Breast epithelium (tissue), 4 donors: Measurements from ENCODE around the gene IGFBP7. TPM values are rescaled to one million over a fixed set of nuclear protein-coding genes. Genes with fewer than 3 reads are reported as not detected.
A peak's percentile ranks its signal among the peaks of the same experiment; 100 is the strongest.

Source experiments
- DNase-seq, 2 donors: peaks; one replicate each; pipeline ENCODE4 v3.0.0-alpha.2; 2019; ENCODE audit warnings: low spot score in 2 of 2
- H3K27ac ChIP-seq, 2 donors: fragments of 200-600 bp; sonication (generic) in 1 of 2; one replicate each; pipeline ENCODE4 v1.5.1; 2016 to 2019; ENCODE audit warnings: mild to moderate bottlenecking in 1 of 2
- H3K27me3 ChIP-seq, 2 donors: fragments of 200-600 bp; sonication (generic) in 1 of 2; one replicate each; pipeline versions ENCODE4 v1.5.1 to v1.6.0; 2017 to 2019; ENCODE audit warnings: control low read depth in 1 of 2, mild to moderate bottlenecking in 1 of 2
- H3K36me3 ChIP-seq: fragments of 200-600 bp; one replicate; pipeline ENCODE4 v1.5.1; 2019
- H3K4me1 ChIP-seq, 2 donors: fragments of 200-600 bp; sonication (generic); one replicate each; pipeline ENCODE4 v1.5.1; 2016 to 2019; ENCODE audit warnings: control low read depth in 1 of 2
- H3K4me3 ChIP-seq, 3 donors: fragments of 200-600 bp; sonication (generic); 1 replicate in 2 of 3; 2 replicates in 1 of 3; pipeline ENCODE4 v1.5.1; 2016 to 2019; ENCODE audit warnings: mild to moderate bottlenecking in 3 of 3, moderate library complexity in 2 of 3
- H3K9me3 ChIP-seq, 2 donors: fragments of 200-600 bp; sonication (generic) in 1 of 2; one replicate each; pipeline ENCODE4 v1.5.1; 2016 to 2019; ENCODE audit warnings: control low read depth in 1 of 2
- POLR2A ChIP-seq: fragments of 450-650 bp; IDR thresholded peaks from one replicate; pipeline ENCODE4 v1.6.1; 2016; ENCODE audit warnings: antibody characterized with exemption, mild to moderate bottlenecking, moderate library complexity
- POLR2AphosphoS5 ChIP-seq, 3 donors: sonication (generic); formaldehyde crosslinking; IDR thresholded peaks; one replicate each; pipeline ENCODE4 v1.6.1; 2017; ENCODE audit warnings: antibody characterized with exemption in 3 of 3
- intact Hi-C: fragments of 100-400 bp; cut with DNase I; formaldehyde crosslinking; loops from one replicate; pipeline ENCODE4 v1.15.1; 2023; ENCODE audit warnings: low total_unique reads
- total RNA-seq, 3 donors: library from RNA; depleted of rRNA; stranded (reverse); fragments of >200 nt; gene quantifications; one replicate each; pipeline ENCODE4 v1.1.0, GENCODE V29; 2016
- TF ChIP-seq, protein P1 (sequence below), 3 donors: fragments of 450-650 bp; IDR thresholded peaks; one replicate each; pipeline ENCODE4 v1.5.1; 2016 to 2017; ENCODE audit warnings: antibody characterized with exemption in 3 of 3, mild to moderate bottlenecking in 3 of 3, moderate library complexity in 3 of 3

The IGFBP7 gene
- total RNA-seq, 3 donors from 2014 or later: 205 to 769 (median 622) TPM

DNA sequence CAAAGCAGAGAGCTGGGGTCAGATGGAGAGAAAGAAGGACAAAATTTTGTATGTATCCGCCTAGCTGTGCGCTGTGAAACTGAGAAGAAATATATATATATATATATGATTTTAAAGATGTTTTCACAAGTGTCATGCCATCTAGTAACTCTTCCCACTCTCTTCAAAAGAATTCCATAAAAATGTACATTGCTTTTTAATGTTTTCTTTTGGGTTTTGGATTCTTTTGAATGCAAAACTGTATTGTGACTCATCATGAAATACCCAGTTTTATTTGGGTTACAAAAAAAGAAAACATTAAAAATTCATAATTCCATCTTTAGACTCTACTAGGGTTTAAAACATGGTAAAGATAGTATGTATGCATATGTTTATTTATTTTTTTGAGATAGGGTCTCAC lies 34.3 kb upstream of the IGFBP7 start:
- no peak for TF ChIP-seq POLR2A
- TF ChIP-seq, protein P1, sequence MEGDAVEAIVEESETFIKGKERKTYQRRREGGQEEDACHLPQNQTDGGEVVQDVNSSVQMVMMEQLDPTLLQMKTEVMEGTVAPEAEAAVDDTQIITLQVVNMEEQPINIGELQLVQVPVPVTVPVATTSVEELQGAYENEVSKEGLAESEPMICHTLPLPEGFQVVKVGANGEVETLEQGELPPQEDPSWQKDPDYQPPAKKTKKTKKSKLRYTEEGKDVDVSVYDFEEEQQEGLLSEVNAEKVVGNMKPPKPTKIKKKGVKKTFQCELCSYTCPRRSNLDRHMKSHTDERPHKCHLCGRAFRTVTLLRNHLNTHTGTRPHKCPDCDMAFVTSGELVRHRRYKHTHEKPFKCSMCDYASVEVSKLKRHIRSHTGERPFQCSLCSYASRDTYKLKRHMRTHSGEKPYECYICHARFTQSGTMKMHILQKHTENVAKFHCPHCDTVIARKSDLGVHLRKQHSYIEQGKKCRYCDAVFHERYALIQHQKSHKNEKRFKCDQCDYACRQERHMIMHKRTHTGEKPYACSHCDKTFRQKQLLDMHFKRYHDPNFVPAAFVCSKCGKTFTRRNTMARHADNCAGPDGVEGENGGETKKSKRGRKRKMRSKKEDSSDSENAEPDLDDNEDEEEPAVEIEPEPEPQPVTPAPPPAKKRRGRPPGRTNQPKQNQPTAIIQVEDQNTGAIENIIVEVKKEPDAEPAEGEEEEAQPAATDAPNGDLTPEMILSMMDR (IDR thresholded peaks at IDR 0.05): no peak
- TF ChIP-seq POLR2AphosphoS5 (IDR thresholded peaks at IDR 0.05): no peak

DNA sequence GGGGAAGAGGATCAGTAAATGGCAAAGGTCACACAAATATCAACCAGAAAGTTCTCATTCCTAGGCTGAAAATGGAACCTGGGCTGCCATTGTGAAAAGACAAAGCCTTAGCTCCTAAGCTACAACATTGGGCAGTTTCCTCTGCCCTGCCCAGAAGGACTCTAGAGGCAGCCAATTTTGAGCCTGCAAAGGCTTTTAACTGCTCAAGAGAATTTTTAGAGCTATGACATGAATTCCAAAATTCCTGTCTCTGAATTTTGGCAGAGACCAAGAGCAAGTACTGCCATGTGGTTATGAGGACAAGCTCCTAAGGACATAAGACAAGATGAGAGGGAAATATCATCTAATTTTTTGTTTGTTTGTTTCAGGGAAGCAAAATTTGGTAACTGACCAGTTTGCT lies 29.6 kb upstream of the IGFBP7 start:
- Histone ChIP-seq H3K4me3 (no peak overlapping the region), H3K27me3 (no peaks in the 10 kb centered on the region), H3K36me3 (no peaks in the 10 kb centered on the region), H3K27ac (no peak overlapping the region), H3K9me3 (no peaks in the 10 kb centered on the region), H3K4me1 (no peaks in the 10 kb centered on the region)
- no peak for DNase-seq
- TF ChIP-seq, protein P1 (IDR thresholded peaks at IDR 0.05): no peak
- intact Hi-C loops: no loop called here

More for the DNA sequence above, 34.3 kb upstream of the IGFBP7 start:
- no peak overlapping the region for H3K4me3 ChIP-seq
- no peaks in the 10 kb centered on the region for H3K9me3 ChIP-seq
- no peaks in the 10 kb centered on the region for H3K4me1 ChIP-seq
- no peaks in the 10 kb centered on the region for H3K27me3 ChIP-seq
- DNase-seq: no peak
- intact Hi-C loops: no loop called here
- H3K36me3 ChIP-seq: no peaks in the 10 kb centered on the region
- no peak overlapping the region for H3K27ac ChIP-seq

DNA sequence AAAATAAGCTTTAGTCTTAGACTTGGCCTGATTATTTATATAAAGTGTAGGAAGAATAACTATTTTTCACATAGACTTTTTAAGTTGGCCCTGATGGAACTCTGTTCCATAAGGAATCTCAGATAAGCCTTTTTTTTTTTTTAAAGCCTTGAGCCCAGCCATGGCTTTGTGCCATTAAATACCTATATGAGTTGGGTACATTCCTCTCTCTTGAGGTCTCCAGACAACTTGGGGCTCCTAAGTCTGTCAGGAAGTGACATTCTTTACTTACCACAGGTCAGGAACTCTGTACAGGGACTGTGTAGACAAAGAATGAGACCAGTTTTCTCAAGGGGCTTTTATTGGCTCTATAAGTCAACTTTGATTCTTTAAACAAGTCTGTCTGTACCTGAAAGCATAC lies 27.1 kb upstream of the IGFBP7 start:
- intact Hi-C loops: no loop called here
- TF ChIP-seq POLR2AphosphoS5 (IDR thresholded peaks at IDR 0.05) (no peak), POLR2A (no peak)
- TF ChIP-seq, protein P1 (IDR thresholded peaks at IDR 0.05): no peak
- Histone ChIP-seq H3K4me1 (no peaks in the 10 kb centered on the region), H3K27me3 (no peaks in the 10 kb centered on the region), H3K36me3 (no peaks in the 10 kb centered on the region), H3K27ac (no peak overlapping the region), H3K4me3 (no peak overlapping the region), H3K9me3 (no peaks in the 10 kb centered on the region)
- DNase-seq: no peak

DNA sequence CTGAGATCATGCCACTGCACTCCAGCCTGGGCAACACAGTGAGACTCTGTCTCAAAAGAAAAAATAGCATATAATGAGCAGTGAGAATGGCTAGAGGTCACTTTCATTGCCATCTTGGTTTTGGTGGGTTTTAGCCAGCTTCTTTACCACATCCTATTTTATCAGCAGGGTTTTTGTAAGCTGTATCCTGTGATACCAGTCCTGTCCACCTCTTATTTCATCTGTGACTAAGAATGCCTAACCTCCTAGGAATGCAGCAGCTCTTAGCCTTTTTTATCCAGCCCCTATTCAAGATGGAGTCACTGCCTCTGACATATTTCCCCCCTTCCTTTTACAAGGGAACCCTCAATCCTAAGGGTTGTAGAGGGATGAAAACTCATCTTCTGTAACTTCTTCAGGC lies 26.1 kb upstream of the IGFBP7 start:
- no peak overlapping the region for H3K4me3 ChIP-seq
- intact Hi-C loops: no loop called here
- H3K4me1 ChIP-seq: no peaks in the 10 kb centered on the region
- no peak overlapping the region for H3K27ac ChIP-seq
- H3K9me3 ChIP-seq: no peaks in the 10 kb centered on the region
- TF ChIP-seq, protein P1 (IDR thresholded peaks at IDR 0.05): no peak
- TF ChIP-seq POLR2AphosphoS5 (IDR thresholded peaks at IDR 0.05): no peak
- TF ChIP-seq POLR2A: no peak
- no peaks in the 10 kb centered on the region for H3K27me3 ChIP-seq
- no peak for DNase-seq
- H3K36me3 ChIP-seq: no peaks in the 10 kb centered on the region

DNA sequence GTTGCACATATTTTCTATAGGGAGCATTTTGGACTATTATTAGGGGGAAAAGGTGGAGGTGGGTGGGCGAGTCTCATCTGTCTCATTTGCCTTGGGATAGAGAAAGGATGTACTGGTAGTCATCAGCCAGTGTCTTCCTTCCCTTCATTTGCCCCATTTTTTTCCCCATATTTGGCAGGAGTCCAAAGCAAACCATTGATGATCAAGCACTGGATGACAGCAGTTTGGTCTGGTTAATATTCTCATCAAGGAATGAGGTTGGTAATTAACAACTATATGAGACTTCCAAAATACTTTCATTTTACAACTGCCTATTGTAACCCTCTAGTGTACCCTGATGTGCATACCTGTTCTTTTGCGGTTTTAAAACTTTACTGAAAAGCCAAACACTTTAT lies 22.6 kb upstream of the IGFBP7 start:
- Histone ChIP-seq H3K27me3 (no peaks in the 10 kb centered on the region), H3K4me1 (no peaks in the 10 kb centered on the region), H3K36me3 (no peaks in the 10 kb centered on the region), H3K9me3 (no peaks in the 10 kb centered on the region), H3K4me3 (no peak overlapping the region), H3K27ac (peak overlapping the region in 1 of 2 donors; percentile 14)
- DNase-seq: no peak
- intact Hi-C loops: no loop called here
- TF ChIP-seq, protein P1 (IDR thresholded peaks at IDR 0.05): no peak
- no peak for TF ChIP-seq POLR2A
- no peak for TF ChIP-seq POLR2AphosphoS5 (IDR thresholded peaks at IDR 0.05)
